HEK293 (cell line): ENCODE data around the gene TMEM233.

ENCODE experiments used
- CTCF ChIA-PET: fragments of 350-600 bp; formaldehyde crosslinking; extraction: SDS; loops from one replicate; lab custom pipeline; 2021; ENCODE audit warnings: antibody characterized with exemption; lab: Yijun Ruan, JAX
- POLR2A ChIA-PET: fragments of 300-600 bp; formaldehyde crosslinking; extraction: SDS; loops from one replicate; lab custom pipeline; 2020; ENCODE audit warnings: antibody characterized with exemption, inconsistent platforms; lab: Yijun Ruan, JAX
- H3K27ac ChIP-seq: fragments of 200-500 bp; sonication (Bioruptor generic); 2 replicates; pipeline ENCODE4 v1.5.1; 2014; ENCODE audit warnings: low read depth, low read length, control low read depth, inconsistent platforms; ENCODE audit errors: extremely low read depth
- H3K36me3 ChIP-seq, 2 experiments: fragments of 200-500 bp in 1 of 2; sonication (Bioruptor generic) in 1 of 2; 1 replicate in 1 of 2; 2 replicates in 1 of 2; pipeline ENCODE4 v1.5.1; 2014 to 2017; ENCODE audit warnings: inconsistent platforms in 2 of 2, low read length in 2 of 2; ENCODE audit not compliant: control insufficient read depth in 2 of 2, insufficient read depth in 1 of 2
- H3K4me1 ChIP-seq: fragments of 200-500 bp; sonication (Bioruptor generic); 2 replicates; pipeline ENCODE4 v1.5.1; 2014; ENCODE audit warnings: mild to moderate bottlenecking, low read length, inconsistent platforms; ENCODE audit not compliant: control insufficient read depth, insufficient read depth
- H3K4me3 ChIP-seq: 2 replicates; pipeline ENCODE4 v1.5.1; 2011; ENCODE audit warnings: low read depth, mild to moderate bottlenecking, control low read depth, low read length, moderate library complexity
- H3K9me3 ChIP-seq: fragments of 200-500 bp; sonication (Bioruptor generic); 2 replicates; pipeline ENCODE4 v1.5.1; 2014; ENCODE audit warnings: low read depth, low read length, inconsistent platforms; ENCODE audit not compliant: control insufficient read depth, insufficient read depth
- HOXC10 ChIP-seq: sonication (generic); formaldehyde crosslinking; IDR thresholded peaks from 2 replicates; pipeline ENCODE4 v1.8.1; 2023; ENCODE audit warnings: mild to moderate bottlenecking, missing genetic modification reagents
- MZF1 ChIP-seq: fragments of 450-650 bp; formaldehyde crosslinking; IDR thresholded peaks from 2 replicates; pipeline ENCODE4 v1.5.1; 2017; ENCODE audit warnings: missing biosample characterization, missing genetic modification characterization, borderline replicate concordance
- SP3 ChIP-seq: fragments of 450-650 bp; formaldehyde crosslinking; IDR thresholded peaks from 2 replicates; pipeline ENCODE4 v1.5.1; 2016; ENCODE audit warnings: missing biosample characterization, missing genetic modification characterization
- YY1 ChIP-seq: fragments of 450-650 bp; formaldehyde crosslinking; IDR thresholded peaks from 2 replicates; pipeline ENCODE4 v1.5.1; 2018; ENCODE audit warnings: missing biosample characterization, missing genetic modification characterization
- ZBTB20 ChIP-seq: fragments of 450-650 bp; formaldehyde crosslinking; IDR thresholded peaks from 2 replicates; pipeline ENCODE4 v1.5.1; 2016; ENCODE audit warnings: missing biosample characterization, missing genetic modification characterization
- ZBTB48 ChIP-seq: fragments of 450-650 bp; formaldehyde crosslinking; IDR thresholded peaks from 2 replicates; pipeline ENCODE4 v1.5.1; 2016; ENCODE audit warnings: missing biosample characterization, missing genetic modification characterization
- ZFP69B ChIP-seq: fragments of 450-650 bp; formaldehyde crosslinking; IDR thresholded peaks from 2 replicates; pipeline ENCODE4 v1.5.1; 2016; ENCODE audit warnings: missing biosample characterization, missing genetic modification characterization
- ZNF335 ChIP-seq: fragments of 450-650 bp; formaldehyde crosslinking; conservative IDR thresholded peaks from 2 replicates; pipeline ENCODE4 v1.5.1; 2016; ENCODE audit warnings: missing biosample characterization, missing genetic modification characterization
- ZNF350 ChIP-seq: fragments of 450-650 bp; formaldehyde crosslinking; IDR thresholded peaks from 2 replicates; pipeline ENCODE4 v1.5.0; 2017; ENCODE audit warnings: missing biosample characterization, mild to moderate bottlenecking, missing genetic modification characterization
- ZNF366 ChIP-seq: fragments of 450-650 bp; formaldehyde crosslinking; conservative IDR thresholded peaks from 2 replicates; pipeline ENCODE4 v1.5.1; 2016; ENCODE audit warnings: missing biosample characterization, missing genetic modification characterization
- ZNF404 ChIP-seq: fragments of 450-650 bp; formaldehyde crosslinking; IDR thresholded peaks from 2 replicates; pipeline ENCODE4 v1.5.1; 2017; ENCODE audit warnings: missing biosample characterization, missing genetic modification characterization
- ZNF510 ChIP-seq: fragments of 450-650 bp; formaldehyde crosslinking; IDR thresholded peaks from 2 replicates; pipeline ENCODE4 v1.5.1; 2018; ENCODE audit warnings: mild to moderate bottlenecking, missing genetic modification characterization, missing biosample characterization; ENCODE audit not compliant: insufficient replicate concordance
- ZNF571 ChIP-seq: fragments of 450-650 bp; formaldehyde crosslinking; IDR thresholded peaks from 2 replicates; pipeline ENCODE4 v1.5.0; 2017; ENCODE audit warnings: missing biosample characterization, missing genetic modification characterization
- ZNF654 ChIP-seq: fragments of 450-650 bp; formaldehyde crosslinking; IDR thresholded peaks from 2 replicates; pipeline ENCODE4 v1.5.1; 2016; ENCODE audit warnings: low read depth, missing biosample characterization, missing genetic modification characterization
- ZNF677 ChIP-seq: fragments of 450-650 bp; IDR thresholded peaks from 2 replicates; pipeline ENCODE4 v1.5.0; 2018; ENCODE audit warnings: missing biosample characterization, mild to moderate bottlenecking, missing genetic modification characterization, moderate library complexity
- ZNF785 ChIP-seq: fragments of 450-650 bp; formaldehyde crosslinking; IDR thresholded peaks from 2 replicates; pipeline ENCODE4 v1.5.1; 2016; ENCODE audit warnings: missing biosample characterization, missing genetic modification characterization
- ZNF792 ChIP-seq: fragments of 450-650 bp; formaldehyde crosslinking; IDR thresholded peaks from 2 replicates; pipeline ENCODE4 v1.5.1; 2016; ENCODE audit warnings: missing biosample characterization, missing genetic modification characterization
- ZSCAN30 ChIP-seq: fragments of 450-650 bp; IDR thresholded peaks from 2 replicates; pipeline ENCODE4 v1.5.1; 2018; ENCODE audit warnings: missing biosample characterization, mild to moderate bottlenecking, missing genetic modification characterization, moderate library complexity
- TF ChIP-seq, protein P1 (sequence below): fragments of 450-650 bp; formaldehyde crosslinking; IDR thresholded peaks from 2 replicates; pipeline ENCODE4 v1.5.1; 2016; ENCODE audit warnings: missing biosample characterization, missing genetic modification characterization
- TF ChIP-seq, protein P2 (sequence below): fragments of 450-650 bp; formaldehyde crosslinking; IDR thresholded peaks from 2 replicates; pipeline ENCODE4 v1.5.1; 2016; ENCODE audit warnings: missing biosample characterization, missing genetic modification characterization
- TF ChIP-seq, protein P3 (sequence below): fragments of 450-650 bp; formaldehyde crosslinking; optimal IDR thresholded peaks from 2 replicates; pipeline ENCODE3; 2016; ENCODE audit warnings: missing biosample characterization, mild to moderate bottlenecking, missing genetic modification characterization

The TMEM233 gene

DNA sequence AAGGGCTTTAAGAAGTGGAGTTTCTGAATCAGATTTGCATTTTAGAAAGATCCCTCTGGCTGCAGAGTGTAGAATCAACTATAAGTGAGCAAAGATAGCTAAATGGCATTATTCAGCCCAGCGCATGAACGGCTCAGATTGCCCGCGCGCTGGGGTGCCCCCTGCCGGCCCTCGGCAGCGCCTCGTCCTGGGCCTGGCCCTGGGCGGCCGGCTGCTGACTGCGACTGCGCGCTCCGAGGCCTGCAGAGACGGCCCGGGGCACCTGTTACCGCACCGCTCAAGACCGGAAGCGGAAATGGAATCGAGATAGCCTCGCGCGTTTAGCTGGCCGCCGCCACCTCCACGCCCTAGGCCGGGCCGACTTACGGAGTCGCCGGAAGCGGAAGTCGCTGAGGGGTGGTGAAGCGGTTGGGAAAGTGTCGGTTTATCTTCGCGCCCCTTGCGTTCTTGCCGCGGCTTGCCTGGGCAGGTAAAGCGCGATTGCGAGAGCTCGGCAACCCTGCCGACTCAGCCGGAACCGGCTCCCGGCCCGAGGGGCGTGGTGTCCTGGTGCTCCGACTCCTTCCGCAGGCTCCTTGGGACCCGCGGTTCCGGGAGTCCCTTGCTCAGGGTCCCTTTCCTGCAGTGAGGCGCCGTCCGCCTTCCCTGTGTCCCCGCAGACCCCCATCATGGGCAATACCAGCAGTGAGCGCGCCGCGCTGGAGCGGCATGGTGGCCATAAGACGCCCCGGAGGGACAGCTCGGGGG lies 74.2 kb downstream of the TMEM233 start, which contains the start of gene PRKAB1 (continued):
- TF ChIP-seq, protein P1, sequence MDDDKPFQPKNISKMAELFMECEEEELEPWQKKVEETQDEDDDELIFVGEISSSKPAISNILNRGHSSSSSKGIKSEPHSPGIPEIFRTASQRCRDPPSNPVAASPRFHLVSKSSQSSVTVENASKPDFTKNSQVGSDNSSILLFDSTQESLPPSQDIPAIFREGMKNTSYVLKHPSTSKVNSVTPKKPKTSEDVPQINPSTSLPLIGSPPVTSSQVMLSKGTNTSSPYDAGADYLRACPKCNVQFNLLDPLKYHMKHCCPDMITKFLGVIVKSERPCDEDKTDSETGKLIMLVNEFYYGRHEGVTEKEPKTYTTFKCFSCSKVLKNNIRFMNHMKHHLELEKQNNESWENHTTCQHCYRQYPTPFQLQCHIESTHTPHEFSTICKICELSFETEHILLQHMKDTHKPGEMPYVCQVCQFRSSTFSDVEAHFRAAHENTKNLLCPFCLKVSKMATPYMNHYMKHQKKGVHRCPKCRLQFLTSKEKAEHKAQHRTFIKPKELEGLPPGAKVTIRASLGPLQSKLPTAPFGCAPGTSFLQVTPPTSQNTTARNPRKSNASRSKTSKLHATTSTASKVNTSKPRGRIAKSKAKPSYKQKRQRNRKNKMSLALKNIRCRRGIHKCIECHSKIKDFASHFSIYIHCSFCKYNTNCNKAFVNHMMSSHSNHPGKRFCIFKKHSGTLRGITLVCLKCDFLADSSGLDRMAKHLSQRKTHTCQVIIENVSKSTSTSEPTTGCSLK (tag by site-specific recombination), result no peak
- TF ChIP-seq ZNF366 (tag by site-specific recombination), result no peak
- TF ChIP-seq ZBTB20 (tag by site-specific recombination), result peak; percentile 56; the same call in 1 of the 2 replicates
- TF ChIP-seq SP3, result peak; percentile 76
- no peak for TF ChIP-seq ZNF654 (tag by site-specific recombination)
- TF ChIP-seq HOXC10 (CRISPR knock-in tag), result no peak
- TF ChIP-seq ZNF571, result no peak
- TF ChIP-seq MZF1, result no peak
- peak; percentile 5 for TF ChIP-seq ZSCAN30
- no peak; the same call in 1 of the 2 replicates for TF ChIP-seq ZNF785 (tag by site-specific recombination)
- TF ChIP-seq ZBTB48 (tag by site-specific recombination), result peak; percentile 92
- TF ChIP-seq, all 188 proteins: peak for 52

DNA sequence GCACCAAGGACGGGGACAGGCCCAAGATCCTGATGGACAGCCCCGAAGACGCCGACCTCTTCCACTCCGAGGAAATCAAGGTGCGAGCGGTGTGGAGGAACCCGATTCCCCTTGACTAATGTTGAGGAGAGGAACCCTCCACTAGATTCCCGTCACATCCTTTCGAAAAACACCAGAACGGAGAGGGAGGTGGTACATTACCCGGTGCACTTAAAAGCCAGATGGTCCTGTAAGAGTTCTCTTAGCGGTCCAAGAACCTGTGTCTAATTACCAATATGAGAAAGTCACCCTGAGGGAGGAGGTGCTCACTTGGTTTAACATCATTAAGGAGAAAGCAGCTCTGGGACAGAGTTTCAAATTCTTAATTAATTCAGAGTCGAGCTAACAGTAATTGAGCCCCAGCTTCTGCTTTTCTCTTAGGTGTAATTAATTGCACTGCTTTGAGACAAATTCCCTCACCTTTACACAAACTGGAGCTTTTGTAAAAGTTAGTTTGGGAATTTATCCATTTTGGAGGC lies 74.8 kb downstream of the TMEM233 start:
- Histone ChIP-seq H3K9me3 (no peaks in the 10 kb centered on the region), H3K36me3 (peaks cover 16 to 38% of the 10 kb centered on the region in 2 experiments), H3K4me3 (peak overlapping the region; percentile 73), H3K27ac (peak overlapping the region; percentile 94), H3K4me1 (no peaks in the 10 kb centered on the region)
- TF ChIP-seq, protein P2, sequence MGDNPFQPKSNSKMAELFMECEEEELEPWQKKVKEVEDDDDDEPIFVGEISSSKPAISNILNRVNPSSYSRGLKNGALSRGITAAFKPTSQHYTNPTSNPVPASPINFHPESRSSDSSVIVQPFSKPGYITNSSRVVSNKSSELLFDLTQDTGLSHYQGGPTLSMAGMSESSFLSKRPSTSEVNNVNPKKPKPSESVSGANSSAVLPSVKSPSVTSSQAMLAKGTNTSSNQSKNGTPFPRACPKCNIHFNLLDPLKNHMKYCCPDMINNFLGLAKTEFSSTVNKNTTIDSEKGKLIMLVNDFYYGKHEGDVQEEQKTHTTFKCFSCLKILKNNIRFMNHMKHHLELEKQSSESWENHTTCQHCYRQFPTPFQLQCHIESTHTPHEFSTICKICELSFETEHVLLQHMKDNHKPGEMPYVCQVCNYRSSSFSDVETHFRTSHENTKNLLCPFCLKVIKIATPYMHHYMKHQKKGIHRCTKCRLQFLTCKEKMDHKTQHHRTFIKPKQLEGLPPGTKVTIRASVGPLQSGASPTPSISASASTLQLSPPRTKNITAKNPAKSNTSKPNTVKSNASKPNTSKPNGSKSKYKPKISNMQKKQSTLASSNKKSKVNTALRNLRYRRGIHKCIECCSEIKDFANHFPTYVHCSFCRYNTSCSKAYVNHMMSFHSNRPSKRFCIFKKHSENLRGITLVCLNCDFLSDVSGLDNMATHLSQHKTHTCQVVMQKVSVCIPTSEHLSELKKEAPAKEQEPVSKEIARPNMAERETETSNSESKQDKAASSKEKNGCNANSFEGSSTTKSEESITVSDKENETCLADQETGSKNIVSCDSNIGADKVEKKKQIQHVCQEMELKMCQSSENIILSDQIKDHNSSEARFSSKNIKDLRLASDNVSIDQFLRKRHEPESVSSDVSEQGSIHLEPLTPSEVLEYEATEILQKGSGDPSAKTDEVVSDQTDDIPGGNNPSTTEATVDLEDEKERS (tag by site-specific recombination), result no peak
- no peak for TF ChIP-seq ZNF510
- TF ChIP-seq ZFP69B (tag by site-specific recombination), result no peak
- TF ChIP-seq YY1, result 0 out of 2 replicates have a peak, but pooled peaks have one; percentile 7
- TF ChIP-seq ZSCAN30, result no peak
- no peak for TF ChIP-seq ZNF350 (tag by site-specific recombination)
- no peak for TF ChIP-seq ZNF677 (tag by site-specific recombination)
- no peak for TF ChIP-seq ZNF404 (tag by site-specific recombination)
- TF ChIP-seq, protein P3, sequence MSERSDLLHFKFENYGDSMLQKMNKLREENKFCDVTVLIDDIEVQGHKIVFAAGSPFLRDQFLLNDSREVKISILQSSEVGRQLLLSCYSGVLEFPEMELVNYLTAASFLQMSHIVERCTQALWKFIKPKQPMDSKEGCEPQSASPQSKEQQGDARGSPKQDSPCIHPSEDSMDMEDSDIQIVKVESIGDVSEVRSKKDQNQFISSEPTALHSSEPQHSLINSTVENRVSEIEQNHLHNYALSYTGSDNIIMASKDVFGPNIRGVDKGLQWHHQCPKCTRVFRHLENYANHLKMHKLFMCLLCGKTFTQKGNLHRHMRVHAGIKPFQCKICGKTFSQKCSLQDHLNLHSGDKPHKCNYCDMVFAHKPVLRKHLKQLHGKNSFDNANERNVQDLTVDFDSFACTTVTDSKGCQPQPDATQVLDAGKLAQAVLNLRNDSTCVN, result no peak
- peak; percentile 1; the same call in 1 of the 2 replicates for TF ChIP-seq ZNF335 (tag by site-specific recombination)
- 0 out of 2 replicates have a peak, but pooled peaks have one; percentile 9 for TF ChIP-seq ZBTB48 (tag by site-specific recombination)
- TF ChIP-seq ZNF792 (tag by site-specific recombination), result no peak
- ChIA-PET POLR2A (no interaction called here), CTCF (interaction anchor here (0.6 to 1.6 kb wide), 9 partner anchors 8 to 343 kb away, joined by 3 to 5 read pairs (median 3); no protein-coding TSS in a partner anchor)
